ENCODE data around the gene IRAG1. TPM values are rescaled to one million over a fixed set of nuclear protein-coding genes. Genes with fewer than 3 reads are reported as not detected.

The IRAG1 gene, protein sequence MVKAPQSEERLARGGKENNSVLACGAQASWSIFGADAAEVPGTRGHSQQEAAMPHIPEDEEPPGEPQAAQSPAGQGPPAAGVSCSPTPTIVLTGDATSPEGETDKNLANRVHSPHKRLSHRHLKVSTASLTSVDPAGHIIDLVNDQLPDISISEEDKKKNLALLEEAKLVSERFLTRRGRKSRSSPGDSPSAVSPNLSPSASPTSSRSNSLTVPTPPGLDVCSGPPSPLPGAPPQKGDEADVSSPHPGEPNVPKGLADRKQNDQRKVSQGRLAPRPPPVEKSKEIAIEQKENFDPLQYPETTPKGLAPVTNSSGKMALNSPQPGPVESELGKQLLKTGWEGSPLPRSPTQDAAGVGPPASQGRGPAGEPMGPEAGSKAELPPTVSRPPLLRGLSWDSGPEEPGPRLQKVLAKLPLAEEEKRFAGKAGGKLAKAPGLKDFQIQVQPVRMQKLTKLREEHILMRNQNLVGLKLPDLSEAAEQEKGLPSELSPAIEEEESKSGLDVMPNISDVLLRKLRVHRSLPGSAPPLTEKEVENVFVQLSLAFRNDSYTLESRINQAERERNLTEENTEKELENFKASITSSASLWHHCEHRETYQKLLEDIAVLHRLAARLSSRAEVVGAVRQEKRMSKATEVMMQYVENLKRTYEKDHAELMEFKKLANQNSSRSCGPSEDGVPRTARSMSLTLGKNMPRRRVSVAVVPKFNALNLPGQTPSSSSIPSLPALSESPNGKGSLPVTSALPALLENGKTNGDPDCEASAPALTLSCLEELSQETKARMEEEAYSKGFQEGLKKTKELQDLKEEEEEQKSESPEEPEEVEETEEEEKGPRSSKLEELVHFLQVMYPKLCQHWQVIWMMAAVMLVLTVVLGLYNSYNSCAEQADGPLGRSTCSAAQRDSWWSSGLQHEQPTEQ
- total RNA-seq (2022; extraction: Qiagen RNA extraction), result 0.03 to 0.09 TPM (median 0.07 TPM) in 5 replicates

DNA sequence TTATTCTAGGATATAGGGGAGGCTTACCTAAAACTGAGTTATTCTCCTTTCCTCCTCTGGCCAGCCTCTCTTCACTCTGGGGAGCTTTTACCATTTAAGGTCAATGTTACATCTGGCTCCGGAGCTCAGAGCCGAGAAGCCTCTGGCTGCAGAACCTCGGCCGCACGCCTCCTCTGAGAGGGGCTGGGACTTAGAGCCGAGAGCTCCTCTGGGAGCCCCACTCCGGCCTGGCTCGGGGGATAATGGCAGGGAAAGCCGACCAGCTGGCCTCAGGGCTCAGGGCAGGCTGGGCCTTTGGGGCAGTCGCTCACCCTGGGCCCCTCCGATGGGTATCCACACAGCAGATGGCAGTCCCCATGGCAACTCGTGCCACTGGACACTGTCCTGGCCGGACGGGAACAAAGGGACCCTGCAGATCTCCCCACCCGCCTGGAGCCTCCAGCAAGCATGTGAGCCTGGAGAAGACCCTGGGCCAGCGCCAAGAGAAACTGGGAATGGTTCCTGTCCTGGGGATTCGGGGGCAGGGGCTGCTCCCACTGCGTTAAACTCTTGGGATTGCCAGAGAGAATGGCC is at the start of gene IRAG1:
TSS of gene IRAG1 (minus strand) at position 247 of the 573 bp plus-strand sequence. CDS start at position 94, 153 bp downstream.

Other genes with a start within 250 kb of the IRAG1 start
- gene AMPD3, start 238.5 kb downstream of the IRAG1 start, total RNA-seq (2022; extraction: Qiagen RNA extraction), result 6.5 to 7.6 TPM (median 7.0 TPM) in 5 replicates
- gene RNF141, start 152.6 kb downstream of the IRAG1 start, total RNA-seq (2022; extraction: Qiagen RNA extraction), result 21.5 to 27.1 TPM (median 25.9 TPM) in 5 replicates
- gene LYVE1, start 125.1 kb downstream of the IRAG1 start, total RNA-seq (2022; extraction: Qiagen RNA extraction), result 0.48 to 1.2 TPM (median 0.59 TPM) in 5 replicates
- gene CTR9, start 57.5 kb upstream of the IRAG1 start, total RNA-seq (2022; extraction: Qiagen RNA extraction), result 21.0 to 28.8 TPM (median 22.6 TPM) in 5 replicates
- 472 to 852 TPM (median 512 TPM) in 5 replicates for gene EIF4G2, start 115.2 kb upstream of the IRAG1 start, total RNA-seq (2022; extraction: Qiagen RNA extraction)
- 17.3 to 21.9 TPM (median 19.7 TPM) in 5 replicates for gene ZBED5, start 164.3 kb upstream of the IRAG1 start, total RNA-seq (2022; extraction: Qiagen RNA extraction)

Data from A549 treated with AZD2906 at 1 μM for 4 hours (cell line).